ENCODE data around the gene EHBP1L1. TPM values are rescaled to one million over a fixed set of nuclear protein-coding genes. Genes with fewer than 3 reads are reported as not detected.

EHBP1L1 gene
- total RNA-seq, 1 experiment from 2014 or later: 105 TPM

- ChIA-PET RAD21 (ENCODE audit: low non-redundant PET in 1 of 2, low total read pairs in 2 of 2, uncharacterized antibody in 2 of 2, unreplicated experiment in 2 of 2) (no interaction called here), POLR2A (interaction anchor here (2.9 kb wide), 1 partner anchor 23 kb away, joined by 9 read pairs; no protein-coding TSS in a partner anchor), CTCF (interaction anchor here (1.9 to 4.5 kb wide), 2 partner anchors 12 to 23 kb away, joined by 5 to 29 read pairs; no protein-coding TSS in a partner anchor)
- no peak overlapping the region for H2AFZ ChIP-seq (ENCODE audit: low read depth, low read length, poor library complexity, severe bottlenecking)
- peak overlapping the region; percentile 64 for H3K4me2 ChIP-seq (ENCODE audit: low read length)
- TF ChIP-seq EZH2phosphoT487 (IDR thresholded peaks at IDR 0.05; ENCODE audit: borderline replicate concordance): no peak
- no peak for TF ChIP-seq SIN3A (IDR thresholded peaks at IDR 0.05; ENCODE audit: low read depth)
- TF ChIP-seq CEBPB (IDR thresholded peaks at IDR 0.05; ENCODE audit: low read depth): no peak
- no peak for TF ChIP-seq TCF7L2 (IDR thresholded peaks at IDR 0.05; ENCODE audit: borderline replicate concordance, extremely low read depth, insufficient read depth, insufficient read length)
- TF ChIP-seq EGR1 (IDR thresholded peaks at IDR 0.05; ENCODE audit: low read depth): no peak
- TF ChIP-seq JUND (IDR thresholded peaks at IDR 0.05): no peak
- no peak for TF ChIP-seq SP1 (IDR thresholded peaks at IDR 0.05; ENCODE audit: low read depth)
- no peak for TF ChIP-seq FOSL1 (IDR thresholded peaks at IDR 0.05; ENCODE audit: low read depth)
- no peak for TF ChIP-seq ZFX (IDR thresholded peaks at IDR 0.05)
- no peak for TF ChIP-seq POLR2AphosphoS5 (IDR thresholded peaks at IDR 0.05; ENCODE audit: low read depth, low read length)
- no peak for TF ChIP-seq CBX3 (IDR thresholded peaks at IDR 0.05; ENCODE audit: low read depth)
- TF ChIP-seq SRF (IDR thresholded peaks at IDR 0.05; ENCODE audit: low read depth): no peak
- TF ChIP-seq REST (IDR thresholded peaks at IDR 0.05; ENCODE audit: low read depth): no peak
- no peak for TF ChIP-seq RAD21 (IDR thresholded peaks at IDR 0.05; ENCODE audit: low read depth)
- no peak for TF ChIP-seq ZNF274 (IDR thresholded peaks at IDR 0.05; ENCODE audit: low read depth, low read length)
- no peak for TF ChIP-seq ELF1 (IDR thresholded peaks at IDR 0.05; ENCODE audit: borderline replicate concordance, low read depth)
- no peak for TF ChIP-seq CTCF (IDR thresholded peaks at IDR 0.05 in 2 of 3, conservative IDR thresholded peaks at IDR 0.05 in 1 of 3; ENCODE audit: borderline replicate concordance in 1 of 3, insufficient read depth in 1 of 3, low read depth in 2 of 3, low read length in 2 of 3)
- no peak for TF ChIP-seq POLR2A (IDR thresholded peaks at IDR 0.05; ENCODE audit: borderline replicate concordance, extremely low read depth, insufficient read depth, insufficient read length)
- no peak for TF ChIP-seq ATF3 (IDR thresholded peaks at IDR 0.05)
- no peaks in the 10 kb centered on the region; a peak in 1 of 4 replicates for H3K36me3 ChIP-seq (ENCODE audit: control insufficient read depth in 1 of 2, insufficient read depth in 2 of 2, low read length in 2 of 2)
- DNase-seq (ENCODE audit: low read depth, low spot score): no peak
- H3K79me2 ChIP-seq (ENCODE audit: insufficient read depth, low read length): peaks cover 16% of the 10 kb centered on the region
- H3K9me2 ChIP-seq (ENCODE audit: insufficient read depth): no peaks in the 10 kb centered on the region
- peaks cover 56 to 82% of the 10 kb centered on the region in 2 experiments for H3K4me1 ChIP-seq (ENCODE audit: control insufficient read depth in 1 of 2, insufficient read depth in 2 of 2, low read length in 2 of 2)
- peak overlapping the region; percentile 20 for H3K9ac ChIP-seq (ENCODE audit: low read length)
- ATAC-seq: no peak
- H3K4me3 ChIP-seq (replicated peaks in 1 of 2; ENCODE audit: low read depth in 1 of 2, low read length in 2 of 2): peak overlapping the region in 1 of 2 experiments; percentile 20; a peak in 2 of 4 replicates
- no peaks in the 10 kb centered on the region for H3K9me3 ChIP-seq (ENCODE audit: control insufficient read depth in 1 of 2, insufficient read depth in 1 of 2, low read depth in 1 of 2, low read length in 2 of 2)
- BruUV-seq (replicated peaks): no TSS peak
- H4K20me1 ChIP-seq (ENCODE audit: insufficient read depth): no peaks in the 10 kb centered on the region
- no peaks in the 10 kb centered on the region for H3K27me3 ChIP-seq (ENCODE audit: insufficient read depth, low read length)
- no peak overlapping the region for H3K27ac ChIP-seq (ENCODE audit: low read depth, low read length)
- intact Hi-C loops (cut with micrococcal nuclease): no loop called here
Observed at GRCh38 chr11:65563601-65564000, 12.3 kb upstream of the EHBP1L1 start.
